Endometrium (tissue), 2 donors: ENCODE data around the gene PCYT1A.
"Not testable (repeated sequence)": the region's sequence is repeated elsewhere in the genome, so short reads cannot be mapped to it uniquely, and the experiment has no call there.

Source experiments
- FAIRE-seq: peaks from 2 replicates; lab custom pipeline; 2012; peaks lifted over from hg19 to GRCh38; lab: Jason Lieb, UNC
- donor health status: control.
- donor health status: control.

The PCYT1A gene

DNA sequence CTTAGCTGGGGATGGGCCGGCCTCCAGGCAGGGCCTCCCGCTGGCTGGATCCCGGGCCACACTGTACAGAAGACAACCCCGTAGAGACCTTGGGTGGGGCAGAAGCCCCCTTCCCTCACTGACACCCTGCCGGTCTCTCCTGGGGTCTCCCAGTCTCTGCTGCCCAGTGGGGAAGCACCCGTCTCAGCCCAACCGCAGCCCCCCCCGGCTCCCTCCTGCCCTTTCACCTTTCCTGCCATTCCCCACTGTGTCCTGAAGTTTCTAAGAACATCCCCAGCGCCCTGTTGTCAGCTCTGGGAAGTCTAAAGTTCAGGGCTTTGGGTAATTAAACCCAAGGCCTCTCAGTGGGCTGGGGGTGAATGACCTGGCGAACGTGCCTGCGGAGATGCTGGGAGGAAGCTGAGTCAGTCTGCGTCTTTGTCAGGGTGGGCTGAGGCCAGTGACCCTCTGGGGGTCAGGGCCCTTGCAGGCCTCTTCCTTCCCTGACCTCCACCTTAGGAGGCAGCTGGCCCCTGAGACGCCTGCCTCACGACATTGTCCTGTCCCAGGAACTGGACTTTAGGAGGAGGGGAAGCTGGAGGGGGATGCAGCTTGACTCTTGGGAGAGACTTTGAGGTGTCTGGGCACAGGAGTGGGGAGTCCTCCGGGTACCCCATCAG is 72.6 kb downstream of the PCYT1A start:
- FAIRE-seq: no peak

DNA sequence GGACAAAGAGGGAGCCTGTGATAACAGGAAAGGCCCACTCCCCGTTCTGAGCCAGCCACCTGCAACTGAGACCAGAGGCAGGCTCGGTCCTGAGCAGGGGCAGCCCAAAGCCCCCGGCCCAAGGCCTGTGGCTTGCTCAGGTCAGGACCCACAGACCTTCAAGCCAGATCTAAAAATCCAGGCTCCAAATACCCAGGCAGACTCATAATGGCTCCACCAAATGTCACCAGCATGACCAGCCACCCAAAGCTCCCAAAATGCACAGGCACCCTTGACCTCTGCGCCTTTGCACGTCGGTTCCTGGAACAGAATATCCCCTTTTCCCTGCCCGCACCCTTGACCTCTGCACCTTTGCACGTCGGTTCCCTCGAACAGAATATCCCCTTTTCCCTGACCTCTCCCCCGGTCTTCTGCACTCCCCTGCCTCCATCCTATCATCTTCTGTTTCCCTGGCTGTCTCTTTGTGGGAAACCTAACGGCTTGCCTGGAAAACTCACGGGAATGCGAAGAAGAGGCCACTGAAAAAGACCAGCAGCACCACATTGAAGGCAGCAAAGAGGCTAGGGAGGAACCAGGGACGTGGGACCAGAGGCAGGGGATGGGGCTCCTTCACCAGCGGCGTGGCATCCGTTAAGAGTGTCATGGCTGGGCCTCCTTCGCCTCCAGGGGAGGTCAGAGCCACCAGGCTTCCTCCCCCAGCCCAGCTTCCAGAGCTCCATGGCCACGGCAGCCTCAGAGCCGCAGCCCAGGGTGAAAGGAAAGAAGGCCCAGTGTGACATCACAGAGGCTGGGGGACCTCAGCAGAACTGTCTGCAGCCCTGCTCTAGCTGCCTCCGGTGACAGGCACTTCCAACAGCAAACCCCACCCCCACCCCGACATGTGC is 76.6 kb downstream of the PCYT1A start, which contains the start of gene ZDHHC19:
Gene ZDHHC19, minus strand, starts transcription at position 728 of the 884 bp plus-strand sequence. Its CDS starts 85 bp downstream, at position 643.
- FAIRE-seq: no peak

DNA sequence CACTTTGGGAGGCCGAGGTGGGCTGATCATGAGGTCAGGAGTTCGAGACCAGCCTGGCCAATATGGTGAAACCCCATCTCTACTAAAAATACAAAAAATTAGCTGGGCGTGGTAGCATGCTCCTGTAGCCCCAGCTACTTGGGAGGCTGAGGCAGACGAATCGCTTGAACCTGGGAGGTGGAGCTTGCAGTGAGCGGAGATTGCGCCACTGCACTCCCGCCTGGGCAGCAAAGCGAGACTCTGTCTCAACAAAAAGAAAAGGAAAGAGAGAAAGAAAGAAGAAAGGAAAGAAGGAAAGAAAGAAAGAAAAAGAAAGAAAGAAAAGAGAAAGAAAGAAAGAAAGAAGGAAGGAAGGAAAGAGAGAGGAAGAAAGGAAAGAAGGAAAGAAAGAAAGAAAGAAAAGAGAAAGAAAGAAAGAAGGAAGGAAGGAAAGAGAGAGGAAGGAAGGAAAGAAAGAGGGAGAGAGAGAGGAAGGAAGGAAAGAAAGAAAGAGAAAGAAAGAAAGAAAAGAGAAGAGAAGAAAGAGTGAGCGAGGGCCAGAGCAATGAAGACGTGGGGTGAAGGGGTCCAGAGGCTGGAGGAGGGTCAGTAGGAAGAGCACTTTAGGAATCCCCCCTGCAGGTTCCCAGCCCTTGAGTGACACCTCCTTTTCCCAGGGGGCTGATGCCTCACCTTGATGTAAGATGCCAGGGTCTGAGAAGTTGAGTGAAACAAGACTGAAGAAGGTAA is 77.4 kb downstream of the PCYT1A start:
- not testable (repeated sequence) for FAIRE-seq

DNA sequence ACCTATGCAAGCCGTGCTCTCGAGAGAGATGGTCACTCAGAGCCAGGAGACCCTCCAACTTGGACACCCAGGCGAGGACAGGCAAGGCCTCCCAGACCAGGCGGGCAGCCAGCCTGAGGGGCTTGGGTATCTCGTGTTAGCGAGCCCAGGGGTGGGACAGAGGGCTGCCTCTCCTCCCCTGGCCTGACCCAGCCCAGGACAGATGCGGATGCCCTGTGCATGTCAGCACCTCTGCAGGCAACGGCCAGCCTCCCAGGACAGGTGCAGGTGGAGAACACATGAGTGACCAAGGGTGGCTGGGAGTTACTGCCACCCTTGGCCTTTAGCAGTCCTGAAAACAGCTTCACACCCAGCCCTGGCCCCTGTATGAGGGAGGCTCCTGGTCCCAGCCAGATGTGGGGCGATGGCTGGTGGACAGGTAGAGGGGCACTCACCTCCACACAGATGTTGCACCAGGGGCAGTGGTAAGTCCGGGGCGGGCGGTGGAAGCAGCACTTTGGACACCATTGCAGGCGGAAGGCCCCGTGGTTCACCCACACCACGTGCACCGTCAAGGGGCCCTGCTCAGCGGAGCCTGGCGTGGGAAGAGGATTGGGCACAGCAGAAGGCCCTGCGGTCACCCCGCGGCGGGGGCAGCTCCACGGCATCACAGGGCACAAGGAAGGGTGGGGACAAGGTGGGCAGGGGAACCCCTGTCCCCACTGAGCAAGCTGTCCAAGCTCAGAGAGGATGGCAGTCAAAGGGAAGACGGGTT is 78.4 kb downstream of the PCYT1A start:
- no peak for FAIRE-seq

DNA sequence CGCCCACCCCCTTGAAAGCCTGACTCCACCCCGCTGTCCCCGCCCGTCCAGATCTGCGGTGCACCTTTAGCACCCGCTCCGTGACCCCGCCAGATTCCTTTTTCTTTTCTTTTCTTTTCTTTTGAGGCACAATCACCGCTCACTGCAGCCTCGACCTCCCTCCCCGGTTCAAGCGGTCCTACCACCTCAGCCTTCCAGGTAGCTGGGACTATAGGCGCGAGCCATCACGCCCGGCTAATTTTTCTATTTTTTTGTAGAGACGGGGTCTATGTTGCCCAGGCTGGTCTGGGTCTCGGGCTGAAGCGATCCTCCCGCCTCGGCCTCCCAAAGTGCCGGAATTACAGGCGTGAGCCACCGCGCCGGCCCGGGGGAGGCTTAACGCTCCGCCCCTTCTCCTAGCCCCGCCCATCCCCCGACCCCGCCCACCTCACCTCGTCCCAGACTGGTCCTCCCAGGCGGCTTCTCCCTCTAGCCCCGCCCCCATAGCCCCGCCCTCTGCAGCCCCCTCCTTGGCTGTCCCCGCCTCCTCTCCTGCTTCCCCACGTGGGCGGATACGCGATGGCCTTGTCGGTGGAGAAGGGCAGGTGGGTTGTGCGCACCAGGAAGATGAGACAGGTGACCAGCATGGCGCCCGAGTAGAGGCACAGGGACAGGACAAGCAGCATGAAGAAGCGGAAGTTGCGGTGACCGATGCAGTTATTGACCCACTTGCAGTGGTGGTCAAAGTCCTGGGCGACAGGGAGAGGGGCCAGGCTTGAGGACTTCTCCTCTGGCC is 79.5 kb downstream of the PCYT1A start:
- FAIRE-seq: no peak

DNA sequence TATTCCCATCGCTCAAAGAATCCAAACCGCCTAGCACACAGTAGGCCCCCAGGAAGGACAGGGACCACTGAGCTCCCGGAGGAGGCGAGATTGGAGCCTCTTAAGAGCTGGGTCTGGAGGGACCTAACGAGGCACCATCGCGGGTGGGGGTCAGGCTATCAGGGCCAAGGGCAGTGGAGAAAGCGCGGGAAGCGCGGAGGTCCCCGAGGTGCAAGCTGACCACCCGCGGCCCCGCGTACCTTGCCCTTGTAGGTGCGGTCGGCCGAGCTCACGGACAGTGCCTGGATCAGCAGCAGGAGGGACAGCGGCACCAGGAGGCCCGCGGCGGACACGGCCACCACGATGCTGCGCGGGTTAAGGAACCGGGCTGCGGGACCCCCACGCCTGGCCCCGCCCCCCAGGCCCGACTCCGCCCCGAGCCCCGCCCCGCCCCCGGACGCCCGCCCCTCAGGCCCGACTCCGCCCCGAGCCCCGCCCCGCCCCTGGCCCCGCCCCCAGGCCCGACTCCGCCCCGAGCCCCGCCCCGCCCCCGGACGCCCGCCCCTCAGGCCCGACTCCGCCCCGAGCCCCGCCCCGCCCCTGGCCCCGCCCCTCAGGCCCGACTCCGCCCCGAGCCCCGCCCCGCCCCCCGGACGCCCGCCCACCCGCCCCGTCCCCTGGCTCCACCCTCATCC is 80.2 kb downstream of the PCYT1A start:
- no peak for FAIRE-seq

DNA sequence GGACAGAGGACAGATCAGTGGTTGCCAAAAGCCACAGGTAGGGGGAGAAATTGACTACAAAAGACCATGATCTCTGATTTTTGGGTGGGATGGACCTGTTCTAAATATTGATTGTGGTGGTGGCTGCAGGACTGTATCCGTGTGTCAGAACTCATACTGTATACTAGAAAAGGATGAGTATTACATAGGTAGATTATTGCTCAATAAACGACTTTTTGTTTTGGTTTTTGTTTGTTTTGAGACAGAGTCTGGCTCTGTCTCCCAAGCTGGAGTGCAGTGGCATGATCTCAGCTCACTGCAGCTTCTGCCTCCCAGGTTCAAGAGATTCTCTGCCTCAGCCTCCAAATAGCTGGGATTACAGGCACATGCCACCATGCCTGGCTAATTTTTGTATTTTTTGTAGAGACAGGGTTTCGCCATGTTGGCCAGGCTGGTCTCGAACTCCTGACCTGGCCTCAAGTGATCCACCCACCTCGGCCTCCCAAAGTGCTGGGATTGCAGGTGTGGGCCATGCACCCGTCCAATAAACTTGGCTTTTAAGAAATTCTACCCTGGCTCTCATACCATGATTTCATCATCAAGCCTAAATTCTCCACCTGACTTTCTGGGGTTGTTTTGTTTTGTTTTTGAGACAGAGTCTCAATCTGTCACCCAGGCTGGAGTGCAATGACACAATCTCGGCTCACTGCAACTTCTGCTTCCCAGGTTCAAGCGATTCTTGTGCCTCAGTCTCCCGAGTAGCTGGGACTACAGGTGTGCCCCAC is 81.9 kb downstream of the PCYT1A start:
- FAIRE-seq: not testable (repeated sequence)

DNA sequence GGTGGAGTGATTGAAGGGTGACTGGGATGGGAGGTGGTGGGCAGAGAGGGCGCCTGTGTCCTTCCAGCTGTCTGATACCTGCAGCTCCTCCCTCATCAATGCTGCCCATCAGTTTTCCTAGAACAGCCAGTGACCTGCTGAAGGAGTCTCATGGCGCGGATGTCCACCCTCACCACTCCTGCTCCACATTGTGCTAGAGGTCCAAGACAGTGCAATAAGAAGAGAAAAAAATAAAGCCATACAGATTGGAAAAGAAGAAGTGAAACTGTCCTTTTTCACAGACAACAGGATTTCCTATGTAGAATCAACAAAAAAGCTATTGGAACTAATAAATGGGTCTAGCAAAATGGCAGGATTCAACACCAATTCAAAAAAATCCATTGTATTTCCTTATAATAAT is 83.7 kb downstream of the PCYT1A start:
- no peak for FAIRE-seq

DNA sequence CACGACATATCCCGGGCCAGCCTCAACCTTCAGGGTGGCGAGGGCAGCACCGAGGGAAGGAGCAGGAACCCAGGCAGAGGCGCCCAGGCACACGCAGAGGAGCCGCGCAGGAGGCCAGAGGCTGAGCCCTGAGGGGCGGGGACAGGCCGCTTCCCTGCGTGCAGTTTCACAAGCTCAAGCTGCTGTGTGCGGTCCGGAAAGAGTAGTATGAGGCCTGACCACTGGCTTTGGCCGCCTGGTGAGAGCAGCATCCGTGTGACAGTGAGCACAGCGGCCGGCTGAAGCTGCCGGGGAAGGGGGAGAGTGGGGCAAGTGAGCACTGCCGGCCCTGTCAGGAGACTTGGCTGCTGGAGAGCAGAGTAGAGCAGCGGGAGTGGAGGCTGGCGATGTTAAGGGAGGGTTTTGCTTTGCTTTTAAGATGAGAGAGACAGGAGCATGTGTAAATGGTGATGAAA is 85.0 kb downstream of the PCYT1A start:
- FAIRE-seq: no peak

DNA sequence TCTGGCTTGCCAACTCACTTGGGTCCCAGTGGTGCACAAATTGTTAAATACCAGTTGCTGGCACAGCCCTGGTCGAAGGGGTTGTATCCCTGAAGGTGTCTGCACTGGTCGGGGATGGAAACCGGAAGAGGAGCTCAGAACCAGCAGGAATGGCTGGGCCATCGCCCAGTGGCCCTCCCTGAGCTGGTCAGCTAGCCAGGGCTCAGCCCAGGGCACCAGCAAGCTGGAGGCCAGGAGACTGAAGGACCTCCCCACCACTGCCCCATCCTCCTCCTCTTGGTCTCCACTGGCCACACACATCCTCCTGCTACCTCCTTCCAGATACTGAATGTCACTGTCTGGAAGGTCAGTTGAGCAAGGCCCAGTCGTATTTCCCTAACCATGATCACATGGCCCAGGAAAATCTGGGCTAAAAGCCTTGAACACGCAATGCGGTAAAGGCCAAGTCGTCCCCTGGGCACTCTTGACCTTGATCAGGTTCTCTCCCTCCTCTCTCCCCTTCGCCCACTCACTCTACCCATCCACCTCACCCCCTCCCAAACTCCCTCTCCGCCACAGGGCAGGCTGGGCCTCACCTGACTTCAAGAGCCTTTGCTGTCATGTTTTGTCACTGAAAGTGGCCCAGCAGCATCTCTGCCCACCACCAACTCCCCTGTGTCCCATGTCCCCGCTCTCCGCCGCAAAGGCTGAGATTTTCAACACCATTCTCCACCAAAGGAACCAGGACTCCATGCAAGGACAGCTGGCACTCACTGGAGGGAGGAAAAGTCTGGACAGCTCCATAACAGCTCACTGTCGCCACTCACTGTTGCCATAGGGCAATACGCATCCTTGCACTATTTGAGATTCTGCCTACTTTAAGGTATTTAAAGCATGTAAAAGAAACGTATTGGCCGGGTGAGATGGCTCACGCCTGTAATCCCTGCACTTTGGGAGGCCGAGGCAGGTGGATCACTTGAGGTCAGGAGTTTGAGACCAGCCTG is 88.5 kb downstream of the PCYT1A start:
- FAIRE-seq: no peak

DNA sequence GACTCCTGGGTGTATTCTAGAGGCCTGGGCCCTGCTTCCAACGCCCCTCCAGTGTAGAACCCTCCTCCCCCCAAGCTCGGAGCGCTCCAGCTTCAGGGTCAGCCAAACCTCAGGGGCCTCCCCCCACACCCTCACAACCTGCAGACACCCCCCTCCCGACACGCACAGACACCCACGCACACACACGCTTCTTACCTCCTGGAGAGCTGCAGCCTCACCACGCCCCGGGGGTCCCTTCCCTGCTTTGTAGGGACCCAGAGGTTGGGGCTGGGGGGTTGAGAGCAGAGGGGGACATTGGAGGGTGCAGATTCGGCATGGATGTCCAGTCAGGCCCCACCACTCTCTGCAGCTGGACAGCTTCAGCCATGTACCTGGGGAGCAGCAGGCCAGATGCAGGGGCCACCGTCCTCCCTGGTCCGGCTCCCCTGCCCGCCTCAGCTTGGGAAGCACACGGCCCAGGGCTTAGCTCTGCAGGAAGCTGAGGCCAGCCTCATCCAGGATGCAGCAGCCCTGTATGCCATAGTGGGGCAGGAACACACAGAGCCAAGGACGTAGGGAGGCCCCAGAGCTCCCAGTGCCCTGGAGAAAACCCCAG is 89.3 kb downstream of the PCYT1A start:
- no peak for FAIRE-seq

DNA sequence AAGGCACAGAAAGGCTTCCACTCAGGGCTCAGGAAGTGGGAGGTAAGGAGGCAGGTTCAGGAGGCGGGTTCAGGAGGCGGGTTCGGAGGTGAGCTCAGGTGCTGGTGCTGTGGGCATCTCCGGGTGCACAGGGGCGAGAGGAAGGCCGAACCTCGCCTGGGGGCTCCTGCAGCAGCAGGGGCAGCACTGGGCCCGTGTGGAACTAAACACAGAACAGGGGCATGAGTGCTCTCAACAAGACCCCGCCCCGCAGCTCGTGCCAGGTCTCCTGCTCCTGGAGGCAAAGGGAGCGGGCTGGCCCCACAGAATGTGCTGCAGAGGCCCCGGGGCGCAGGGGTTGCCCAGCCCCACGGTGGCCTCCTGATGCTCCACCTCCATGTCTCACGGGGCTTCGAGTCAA is 90.0 kb downstream of the PCYT1A start:
- FAIRE-seq: no peak

DNA sequence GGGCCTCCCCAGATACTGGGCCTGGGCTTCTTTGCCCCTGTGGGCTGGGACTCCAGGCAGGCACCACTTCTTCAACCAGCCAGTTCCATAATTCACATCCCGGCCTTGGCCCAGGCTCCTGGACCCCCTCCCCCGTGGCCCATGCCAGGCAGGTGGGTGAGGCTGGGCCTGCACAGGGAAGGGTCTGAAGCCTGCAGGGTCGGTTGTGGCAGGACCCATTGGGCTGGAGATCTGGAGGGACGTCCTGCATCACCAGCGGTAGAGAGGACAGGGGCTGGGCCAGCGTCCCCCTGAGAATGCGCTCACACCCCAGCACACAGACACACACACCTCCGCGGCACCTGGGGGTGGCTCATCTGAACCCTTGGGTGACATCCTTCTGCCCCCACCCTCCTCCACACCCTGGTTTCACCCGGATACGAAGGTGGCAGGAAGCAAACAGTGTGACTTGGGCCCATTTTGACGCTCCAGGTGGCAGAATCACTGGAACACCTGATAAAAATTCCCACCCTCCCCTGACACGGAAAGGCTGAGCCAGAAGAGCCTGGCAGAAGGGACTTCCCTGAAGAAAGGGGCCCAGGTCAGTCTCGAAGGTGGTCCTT is 91.8 kb downstream of the PCYT1A start:
- no peak for FAIRE-seq

DNA sequence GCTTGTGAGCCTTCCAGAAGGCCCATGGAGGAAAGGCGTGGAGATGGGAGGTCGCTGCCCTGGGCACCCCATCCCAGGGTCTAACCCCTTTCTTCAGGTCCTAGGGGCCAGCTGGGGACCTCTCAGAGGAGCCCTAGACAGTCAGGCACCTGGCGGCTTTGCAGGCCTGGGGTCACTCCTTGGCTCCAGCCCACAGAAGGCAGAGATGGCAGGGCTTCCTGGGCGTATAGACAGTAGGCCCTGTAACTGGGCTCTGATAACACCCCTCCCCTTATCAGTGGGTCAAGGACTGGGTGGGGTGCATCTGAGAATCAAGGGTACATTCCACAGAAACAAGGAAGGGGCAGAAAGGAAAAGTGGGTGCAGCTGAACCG is 93.0 kb downstream of the PCYT1A start:
- FAIRE-seq: no peak

DNA sequence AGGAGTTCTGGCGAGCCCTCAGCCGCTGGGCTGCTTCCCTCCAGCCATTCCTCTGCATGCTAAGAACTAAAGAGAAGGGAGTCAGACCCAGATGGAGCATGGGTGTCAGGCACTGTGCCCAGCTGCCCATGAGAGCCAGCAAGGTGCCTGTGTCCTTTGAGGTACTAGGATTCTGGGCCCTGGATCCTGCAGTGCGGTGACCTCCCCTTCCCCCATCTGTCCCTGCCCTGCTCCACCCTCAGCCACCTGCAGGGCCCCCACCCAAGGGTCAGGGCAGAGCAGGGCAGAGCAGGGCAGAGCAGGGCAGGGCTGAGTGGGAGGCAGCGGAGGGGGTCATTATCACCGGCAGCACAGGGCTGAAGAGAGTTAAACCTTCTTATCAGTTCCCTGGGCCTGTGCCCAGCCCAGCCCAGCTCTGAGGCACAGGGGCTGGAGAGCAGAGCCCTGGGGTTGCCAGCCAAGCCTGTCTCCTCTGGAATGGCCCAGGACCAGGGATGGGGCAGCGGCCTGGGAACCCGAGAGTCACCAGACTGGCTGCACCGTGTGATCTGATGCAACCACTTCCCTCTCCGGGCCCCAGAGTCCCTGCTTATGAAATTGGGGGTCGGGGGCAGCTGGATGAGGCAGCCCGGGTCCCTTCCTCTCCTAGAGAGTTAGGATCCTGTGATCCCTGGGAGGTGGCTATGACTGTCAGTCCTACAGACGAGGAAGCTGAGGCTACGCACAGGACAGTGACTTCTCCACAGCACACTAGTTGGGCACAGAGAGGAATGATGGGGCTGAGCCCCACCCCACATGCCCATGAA is 93.6 kb downstream of the PCYT1A start:
- no peak for FAIRE-seq

DNA sequence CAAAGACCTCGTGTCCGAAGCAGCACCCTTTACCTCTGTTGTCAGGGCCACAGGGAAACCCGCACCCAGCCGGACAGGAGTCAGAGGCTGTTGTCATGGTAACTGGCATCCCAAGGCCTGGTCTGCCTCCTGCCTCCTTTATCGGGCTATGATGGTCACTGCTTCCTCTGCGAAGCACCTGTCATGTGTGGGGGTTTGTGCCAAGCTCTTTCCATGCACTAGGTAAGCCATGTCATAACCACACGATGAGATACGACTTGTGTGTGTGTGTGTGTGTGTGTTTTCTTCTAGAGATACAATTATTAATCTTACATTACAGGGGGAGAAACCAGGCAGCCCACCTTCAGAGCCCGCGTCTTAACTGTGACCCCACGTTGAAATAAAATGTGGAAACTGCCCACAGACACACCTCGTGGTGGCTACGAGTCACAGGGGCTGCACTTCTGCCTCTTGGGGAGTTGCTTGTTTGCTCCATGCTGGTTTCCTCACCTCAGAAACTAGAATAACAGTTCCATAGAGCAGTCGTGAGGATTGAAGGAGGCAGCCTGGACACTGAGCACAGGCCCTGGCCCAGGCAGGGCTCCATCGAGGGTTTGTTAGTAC is 94.3 kb downstream of the PCYT1A start:
- no peak for FAIRE-seq
